Frontal cortex (tissue), 4 donors: Measurements from ENCODE around the gene BRAT1. TPM values are rescaled to one million over a fixed set of nuclear protein-coding genes. Genes with fewer than 3 reads are reported as not detected.

Experiments
- DNase-seq, 2 donors: peaks; one replicate each; pipeline ENCODE4 v3.0.0; 2012; ENCODE audit warnings: low spot score in 2 of 2
- FAIRE-seq: peaks from 2 replicates; lab custom pipeline; 2012; peaks lifted over from hg19 to GRCh38; lab: Jason Lieb, UNC
- total RNA-seq: library from RNA; depleted of rRNA; stranded (reverse); fragments of >200 nt; gene quantifications from one replicate; pipeline ENCODE4 v1.2.3, GENCODE V29; 2014
- donor health status: control.
- donor health status: control.
- donor health status: control.

The BRAT1 gene
- total RNA-seq, 1 donor from 2014 or later: 16.7 TPM

GRCh38 chr7:2586326-2587020, 31.1 kb upstream of the BRAT1 start:
- DNase-seq (no peak), FAIRE-seq (no peak)

GRCh38 chr7:2585446-2585845, 30.1 kb upstream of the BRAT1 start:
- DNase-seq: no peak
- FAIRE-seq: no peak

GRCh38 chr7:2583798-2584580, 28.7 kb upstream of the BRAT1 start:
- DNase-seq (no peak), FAIRE-seq (no peak)

GRCh38 chr7:2582006-2582735, 26.8 kb upstream of the BRAT1 start:
- no peak for DNase-seq
- no peak for FAIRE-seq

GRCh38 chr7:2580636-2581035, 25.3 kb upstream of the BRAT1 start:
- FAIRE-seq (no peak), DNase-seq (no peak)

- FAIRE-seq (no peak), DNase-seq (no peak)
These were observed 22.8 kb upstream of the BRAT1 start for GRCh38 chr7:2577914-2578680.

GRCh38 chr7:2576742-2577491, 21.6 kb upstream of the BRAT1 start:
- FAIRE-seq (no peak), DNase-seq (no peak)

- no peak for FAIRE-seq
- DNase-seq: no peak
These were observed 20.5 kb upstream of the BRAT1 start for GRCh38 chr7:2575733-2576340.

GRCh38 chr7:2575046-2575732, 19.9 kb upstream of the BRAT1 start:
- no peak for FAIRE-seq

GRCh38 chr7:2573761-2574160, 18.4 kb upstream of the BRAT1 start:
- no peak for DNase-seq
- no peak for FAIRE-seq

More at GRCh38 chr7:2575046-2575732, 19.9 kb upstream of the BRAT1 start:
- no peak for DNase-seq

- DNase-seq (no peak), FAIRE-seq (no peak)
These were observed 16.9 kb upstream of the BRAT1 start for GRCh38 chr7:2572101-2572842.

- FAIRE-seq (no peak), DNase-seq (no peak)
These were observed 16.1 kb upstream of the BRAT1 start for GRCh38 chr7:2571409-2571808.

GRCh38 chr7:2570021-2570420, 14.7 kb upstream of the BRAT1 start:
- no peak for DNase-seq
- FAIRE-seq: no peak

GRCh38 chr7:2569421-2569820, 14.1 kb upstream of the BRAT1 start:
- DNase-seq (no peak), FAIRE-seq (no peak)

GRCh38 chr7:2568521-2569223, 13.3 kb upstream of the BRAT1 start:
- DNase-seq: no peak
- no peak for FAIRE-seq

GRCh38 chr7:2567679-2568278, 12.5 kb upstream of the BRAT1 start:
- DNase-seq (peak; percentile 61 to 71), FAIRE-seq (no peak)
